Esophagus squamous epithelium (tissue), 4 donors: ENCODE data around the gene NPTX2.

Source experiments
- CTCF ChIP-seq, 6 experiments: fragments of 450-650 bp in 4 of 6; fragments of 200-600 bp in 2 of 6; sonication (generic) in 2 of 6; IDR thresholded peaks; one replicate each; pipeline ENCODE4 v1.5.1; 2016 to 2019; ENCODE audit warnings: antibody characterized with exemption in 6 of 6, mild to moderate bottlenecking in 4 of 6, moderate library complexity in 4 of 6
- POLR2A ChIP-seq, 4 donors: fragments of 450-650 bp; IDR thresholded peaks; one replicate each; pipeline ENCODE4 v1.6.1; 2017; ENCODE audit warnings: antibody characterized with exemption in 4 of 4, mild to moderate bottlenecking in 4 of 4, moderate library complexity in 3 of 4

- TF ChIP-seq POLR2A (IDR thresholded peaks at IDR 0.05) = no peak
- no peak for TF ChIP-seq CTCF (IDR thresholded peaks at IDR 0.05)
Observed at GRCh38 chr7:98669329-98670000, 52.4 kb downstream of the NPTX2 start.
